Measurements from ENCODE around the gene LAMTOR1.

DNA sequence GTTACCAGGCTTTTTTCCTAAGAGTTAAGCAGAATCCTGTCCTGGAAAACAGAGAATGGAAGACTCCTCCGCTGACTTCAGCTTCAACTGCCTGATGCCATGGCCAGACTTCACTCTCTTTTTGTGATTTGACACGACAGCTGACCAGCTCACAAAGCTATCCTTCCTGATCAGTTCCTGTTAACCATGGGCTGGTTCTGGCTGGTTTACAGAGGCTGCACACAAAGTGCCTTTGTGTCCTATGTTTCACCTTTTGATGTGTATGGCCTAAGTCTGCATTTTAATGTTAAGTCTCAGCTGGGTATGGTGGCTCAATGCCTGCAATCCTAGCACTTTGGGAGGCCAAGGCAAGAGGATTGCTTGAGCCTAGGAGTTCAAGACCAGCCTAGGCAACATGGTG lies 43.5 kb upstream of the LAMTOR1 start:
- TF ChIP-seq, protein P1, sequence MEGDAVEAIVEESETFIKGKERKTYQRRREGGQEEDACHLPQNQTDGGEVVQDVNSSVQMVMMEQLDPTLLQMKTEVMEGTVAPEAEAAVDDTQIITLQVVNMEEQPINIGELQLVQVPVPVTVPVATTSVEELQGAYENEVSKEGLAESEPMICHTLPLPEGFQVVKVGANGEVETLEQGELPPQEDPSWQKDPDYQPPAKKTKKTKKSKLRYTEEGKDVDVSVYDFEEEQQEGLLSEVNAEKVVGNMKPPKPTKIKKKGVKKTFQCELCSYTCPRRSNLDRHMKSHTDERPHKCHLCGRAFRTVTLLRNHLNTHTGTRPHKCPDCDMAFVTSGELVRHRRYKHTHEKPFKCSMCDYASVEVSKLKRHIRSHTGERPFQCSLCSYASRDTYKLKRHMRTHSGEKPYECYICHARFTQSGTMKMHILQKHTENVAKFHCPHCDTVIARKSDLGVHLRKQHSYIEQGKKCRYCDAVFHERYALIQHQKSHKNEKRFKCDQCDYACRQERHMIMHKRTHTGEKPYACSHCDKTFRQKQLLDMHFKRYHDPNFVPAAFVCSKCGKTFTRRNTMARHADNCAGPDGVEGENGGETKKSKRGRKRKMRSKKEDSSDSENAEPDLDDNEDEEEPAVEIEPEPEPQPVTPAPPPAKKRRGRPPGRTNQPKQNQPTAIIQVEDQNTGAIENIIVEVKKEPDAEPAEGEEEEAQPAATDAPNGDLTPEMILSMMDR (conservative IDR thresholded peaks at IDR 0.05), result no peak
- TF ChIP-seq ZFX (IDR thresholded peaks at IDR 0.05), result no peak
